ENCODE results near the gene HTR4.

The HTR4 gene

DNA sequence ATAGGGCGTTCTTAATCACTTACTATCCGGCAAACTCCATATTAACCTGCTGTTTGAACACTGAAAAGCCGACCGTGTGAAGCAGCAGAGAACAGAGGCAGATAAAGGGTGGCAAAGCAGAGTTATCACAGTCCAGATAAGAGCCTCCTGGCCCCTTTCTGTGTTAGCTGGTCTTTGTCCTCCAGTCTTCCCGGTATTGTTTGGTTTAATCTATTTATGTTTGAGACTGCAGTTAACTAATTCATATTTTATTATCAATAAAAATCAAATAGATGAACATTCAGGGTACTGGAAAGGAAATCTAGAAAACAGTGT, 6.0 kb upstream of the HTR4 start:
- WGBS (ENCODE audit: insufficient coverage), result 100% methylated on average over 4 of the region's 5 CpGs
- Histone ChIP-seq H3K4me1 (ENCODE audit: control extremely low read depth in 1 of 4, control insufficient read depth in 4 of 4, insufficient read depth in 4 of 4, low read length in 3 of 4) (no peaks in the 10 kb centered on the region), H3K27ac (ENCODE audit: insufficient read depth in 1 of 2, low read depth in 1 of 2, low read length in 2 of 2, poor library complexity in 1 of 2, severe bottlenecking in 2 of 2) (no peak overlapping the region), H3K36me3 (ENCODE audit: control insufficient read depth in 4 of 4, insufficient read depth in 4 of 4, low read length in 3 of 4) (no peaks in the 10 kb centered on the region), H3K9me3 (ENCODE audit: control extremely low read depth in 1 of 5, control insufficient read depth in 4 of 5, insufficient read depth in 2 of 5, low read depth in 1 of 5, low read length in 4 of 5) (no peaks in the 10 kb centered on the region), H3K27me3 (replicated peaks in 2 of 5; ENCODE audit: control insufficient read depth in 4 of 5, insufficient read depth in 5 of 5, low read length in 4 of 5) (peaks cover 5 to 20% (median 14%) of the 10 kb centered on the region in 5 experiments), H3K4me3 (ENCODE audit: control insufficient read depth in 1 of 7, extremely low read depth in 1 of 7, insufficient read depth in 4 of 7, low read depth in 2 of 7, low read length in 6 of 7) (no peak overlapping the region)
- no peak for DNase-seq
- POLR2A ChIA-PET, result no interaction called here
- CTCF ChIA-PET, result no interaction called here

- no peak overlapping the region for H3K4me3 ChIP-seq (ENCODE audit: control insufficient read depth in 1 of 7, extremely low read depth in 1 of 7, insufficient read depth in 4 of 7, low read depth in 2 of 7, low read length in 6 of 7)
- H3K4me1 ChIP-seq (ENCODE audit: control extremely low read depth in 1 of 4, control insufficient read depth in 4 of 4, insufficient read depth in 4 of 4, low read length in 3 of 4), result no peaks in the 10 kb centered on the region
- 90% methylated on average over 2 of the region's 2 CpGs for WGBS (ENCODE audit: insufficient coverage)
- peaks cover 5 to 25% (median 18%) of the 10 kb centered on the region in 5 experiments for H3K27me3 ChIP-seq (replicated peaks in 2 of 5; ENCODE audit: control insufficient read depth in 4 of 5, insufficient read depth in 5 of 5, low read length in 4 of 5)
- no peaks in the 10 kb centered on the region for H3K36me3 ChIP-seq (ENCODE audit: control insufficient read depth in 4 of 4, insufficient read depth in 4 of 4, low read length in 3 of 4)
- no peak overlapping the region for H3K27ac ChIP-seq (ENCODE audit: insufficient read depth in 1 of 2, low read depth in 1 of 2, low read length in 2 of 2, poor library complexity in 1 of 2, severe bottlenecking in 2 of 2)
- no peaks in the 10 kb centered on the region for H3K9me3 ChIP-seq (ENCODE audit: control extremely low read depth in 1 of 5, control insufficient read depth in 4 of 5, insufficient read depth in 2 of 5, low read depth in 1 of 5, low read length in 4 of 5)
- ChIA-PET POLR2A (no interaction called here), CTCF (no interaction called here)
- DNase-seq, result no peak
These were observed 5.5 kb upstream of the HTR4 start for GRCh38 chr5:148659641-148660345.

GRCh38 chr5:148653291-148653835, 964 bp downstream of the HTR4 start:
- H3K9me3 ChIP-seq (ENCODE audit: control extremely low read depth in 1 of 5, control insufficient read depth in 4 of 5, insufficient read depth in 2 of 5, low read depth in 1 of 5, low read length in 4 of 5), result no peaks in the 10 kb centered on the region
- WGBS (ENCODE audit: insufficient coverage), result 94% methylated on average over 11 of the region's 11 CpGs
- peak in 2 of 3 donors; percentile 5 to 19 for DNase-seq
- POLR2A ChIA-PET, result no interaction called here
- CTCF ChIA-PET, result no interaction called here
- no peak overlapping the region for H3K4me3 ChIP-seq (ENCODE audit: control insufficient read depth in 1 of 7, extremely low read depth in 1 of 7, insufficient read depth in 4 of 7, low read depth in 2 of 7, low read length in 6 of 7)
- H3K27me3 ChIP-seq (replicated peaks in 2 of 5; ENCODE audit: control insufficient read depth in 4 of 5, insufficient read depth in 5 of 5, low read length in 4 of 5), result peaks cover 5 to 45% (median 33%) of the 10 kb centered on the region in 5 experiments
- peaks cover 0 to 9% (median 3%) of the 10 kb centered on the region in 4 experiments for H3K4me1 ChIP-seq (ENCODE audit: control extremely low read depth in 1 of 4, control insufficient read depth in 4 of 4, insufficient read depth in 4 of 4, low read length in 3 of 4)
- no peak overlapping the region for H3K27ac ChIP-seq (ENCODE audit: insufficient read depth in 1 of 2, low read depth in 1 of 2, low read length in 2 of 2, poor library complexity in 1 of 2, severe bottlenecking in 2 of 2)
- no peaks in the 10 kb centered on the region for H3K36me3 ChIP-seq (ENCODE audit: control insufficient read depth in 4 of 4, insufficient read depth in 4 of 4, low read length in 3 of 4)

DNA sequence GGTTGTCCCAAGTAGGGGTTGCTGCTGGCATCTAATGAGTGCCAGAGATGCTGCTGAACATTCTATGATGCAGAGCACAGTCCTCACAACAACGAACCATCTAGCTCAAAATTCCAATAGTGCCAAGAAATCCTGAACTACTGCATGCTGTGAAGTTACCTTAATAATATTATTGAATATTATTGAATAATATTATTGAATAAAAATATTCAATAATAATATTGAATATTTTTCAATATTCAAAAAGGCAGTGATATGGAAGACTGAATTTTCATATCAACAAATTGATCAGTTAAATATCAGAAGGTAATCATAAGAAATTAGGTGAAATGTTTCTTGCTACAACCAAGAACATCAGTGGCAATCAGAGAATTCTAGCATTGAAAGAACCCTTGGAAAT, 2.8 kb downstream of the HTR4 start:
- Histone ChIP-seq H3K36me3 (ENCODE audit: control insufficient read depth in 4 of 4, insufficient read depth in 4 of 4, low read length in 3 of 4) (no peaks in the 10 kb centered on the region), H3K27ac (ENCODE audit: insufficient read depth in 1 of 2, low read depth in 1 of 2, low read length in 2 of 2, poor library complexity in 1 of 2, severe bottlenecking in 2 of 2) (no peak overlapping the region), H3K4me1 (ENCODE audit: control extremely low read depth in 1 of 4, control insufficient read depth in 4 of 4, insufficient read depth in 4 of 4, low read length in 3 of 4) (peaks cover 0 to 9% (median 3%) of the 10 kb centered on the region in 4 experiments), H3K9me3 (ENCODE audit: control extremely low read depth in 1 of 5, control insufficient read depth in 4 of 5, insufficient read depth in 2 of 5, low read depth in 1 of 5, low read length in 4 of 5) (no peaks in the 10 kb centered on the region), H3K4me3 (ENCODE audit: control insufficient read depth in 1 of 7, extremely low read depth in 1 of 7, insufficient read depth in 4 of 7, low read depth in 2 of 7, low read length in 6 of 7) (no peak overlapping the region), H3K27me3 (replicated peaks in 2 of 5; ENCODE audit: control insufficient read depth in 4 of 5, insufficient read depth in 5 of 5, low read length in 4 of 5) (peaks cover 5 to 41% (median 29%) of the 10 kb centered on the region in 5 experiments)
- ChIA-PET POLR2A (no interaction called here), CTCF (no interaction called here)
- WGBS (ENCODE audit: insufficient coverage), result no CpG with 5 or more reads among the region's 1 CpG
- DNase-seq, result no peak

GRCh38 chr5:148645527-148645926, 8.8 kb downstream of the HTR4 start:
- no peak for DNase-seq
- H3K9me3 ChIP-seq (ENCODE audit: control extremely low read depth in 1 of 5, control insufficient read depth in 4 of 5, insufficient read depth in 2 of 5, low read depth in 1 of 5, low read length in 4 of 5), result no peaks in the 10 kb centered on the region
- CTCF ChIA-PET, result no interaction called here
- H3K4me1 ChIP-seq (ENCODE audit: control extremely low read depth in 1 of 4, control insufficient read depth in 4 of 4, insufficient read depth in 4 of 4, low read length in 3 of 4), result no peaks in the 10 kb centered on the region
- no peak overlapping the region for H3K27ac ChIP-seq (ENCODE audit: insufficient read depth in 1 of 2, low read depth in 1 of 2, low read length in 2 of 2, poor library complexity in 1 of 2, severe bottlenecking in 2 of 2)
- H3K27me3 ChIP-seq (replicated peaks in 2 of 5; ENCODE audit: control insufficient read depth in 4 of 5, insufficient read depth in 5 of 5, low read length in 4 of 5), result peaks cover 0 to 9% (median 0%) of the 10 kb centered on the region in 5 experiments
- no peaks in the 10 kb centered on the region for H3K36me3 ChIP-seq (ENCODE audit: control insufficient read depth in 4 of 4, insufficient read depth in 4 of 4, low read length in 3 of 4)
- POLR2A ChIA-PET, result no interaction called here
- H3K4me3 ChIP-seq (ENCODE audit: control insufficient read depth in 1 of 7, extremely low read depth in 1 of 7, insufficient read depth in 4 of 7, low read depth in 2 of 7, low read length in 6 of 7), result no peak overlapping the region

GRCh38 chr5:148641735-148642134, 12.6 kb downstream of the HTR4 start:
- WGBS (ENCODE audit: insufficient coverage), result 100% methylated on average over 3 of the region's 4 CpGs
- peaks cover 0 to 6% (median 0%) of the 10 kb centered on the region in 5 experiments for H3K27me3 ChIP-seq (replicated peaks in 2 of 5; ENCODE audit: control insufficient read depth in 4 of 5, insufficient read depth in 5 of 5, low read length in 4 of 5)
- peaks cover 0 to 6% (median 0%) of the 10 kb centered on the region in 4 experiments for H3K4me1 ChIP-seq (ENCODE audit: control extremely low read depth in 1 of 4, control insufficient read depth in 4 of 4, insufficient read depth in 4 of 4, low read length in 3 of 4)
- H3K36me3 ChIP-seq (ENCODE audit: control insufficient read depth in 4 of 4, insufficient read depth in 4 of 4, low read length in 3 of 4), result no peaks in the 10 kb centered on the region
- CTCF ChIA-PET, result interaction anchor here (0.9 to 1.1 kb wide), 2 partner anchors 13 to 199 kb away, joined by 3 read pairs; no protein-coding TSS in a partner anchor
- no peaks in the 10 kb centered on the region for H3K9me3 ChIP-seq (ENCODE audit: control extremely low read depth in 1 of 5, control insufficient read depth in 4 of 5, insufficient read depth in 2 of 5, low read depth in 1 of 5, low read length in 4 of 5)
- POLR2A ChIA-PET, result no interaction called here
- DNase-seq, result no peak
- H3K27ac ChIP-seq (ENCODE audit: insufficient read depth in 1 of 2, low read depth in 1 of 2, low read length in 2 of 2, poor library complexity in 1 of 2, severe bottlenecking in 2 of 2), result no peak overlapping the region
- no peak overlapping the region for H3K4me3 ChIP-seq (ENCODE audit: control insufficient read depth in 1 of 7, extremely low read depth in 1 of 7, insufficient read depth in 4 of 7, low read depth in 2 of 7, low read length in 6 of 7)

GRCh38 chr5:148640471-148640870, 13.9 kb downstream of the HTR4 start:
- Histone ChIP-seq H3K27me3 (replicated peaks in 2 of 5; ENCODE audit: control insufficient read depth in 4 of 5, insufficient read depth in 5 of 5, low read length in 4 of 5) (peaks cover 0 to 6% (median 0%) of the 10 kb centered on the region in 5 experiments), H3K9me3 (ENCODE audit: control extremely low read depth in 1 of 5, control insufficient read depth in 4 of 5, insufficient read depth in 2 of 5, low read depth in 1 of 5, low read length in 4 of 5) (no peaks in the 10 kb centered on the region), H3K4me3 (ENCODE audit: control insufficient read depth in 1 of 7, extremely low read depth in 1 of 7, insufficient read depth in 4 of 7, low read depth in 2 of 7, low read length in 6 of 7) (no peak overlapping the region), H3K36me3 (ENCODE audit: control insufficient read depth in 4 of 4, insufficient read depth in 4 of 4, low read length in 3 of 4) (no peaks in the 10 kb centered on the region), H3K4me1 (ENCODE audit: control extremely low read depth in 1 of 4, control insufficient read depth in 4 of 4, insufficient read depth in 4 of 4, low read length in 3 of 4) (peaks cover 0 to 6% (median 0%) of the 10 kb centered on the region in 4 experiments), H3K27ac (ENCODE audit: insufficient read depth in 1 of 2, low read depth in 1 of 2, low read length in 2 of 2, poor library complexity in 1 of 2, severe bottlenecking in 2 of 2) (no peak overlapping the region)
- POLR2A ChIA-PET, result no interaction called here
- CTCF ChIA-PET, result interaction anchor here (1.0 to 1.1 kb wide), 2 partner anchors 12 to 154 kb away, joined by 3 read pairs; no protein-coding TSS in a partner anchor
- DNase-seq, result no peak
